HEK293 (cell line): ENCODE results near the gene SHISA9.

Experiments
- ATF2 ChIP-seq: fragments of 450-650 bp; formaldehyde crosslinking; IDR thresholded peaks from 2 replicates; pipeline ENCODE4 v1.5.1; 2016; ENCODE audit warnings: missing biosample characterization, missing genetic modification characterization, low read depth
- CTCF ChIP-seq: fragments of 450-650 bp; formaldehyde crosslinking; IDR thresholded peaks from 2 replicates; pipeline ENCODE4 v1.5.1; 2016; ENCODE audit warnings: missing biosample characterization, missing genetic modification characterization
- MEIS1 ChIP-seq: sonication (generic); formaldehyde crosslinking; IDR thresholded peaks from 2 replicates; pipeline ENCODE4 v1.8.1; 2022; ENCODE audit warnings: missing genetic modification reagents, mild to moderate bottlenecking, borderline replicate concordance
- PATZ1 ChIP-seq: fragments of 450-650 bp; formaldehyde crosslinking; IDR thresholded peaks from 2 replicates; pipeline ENCODE4 v1.5.1; 2016; ENCODE audit warnings: missing biosample characterization, missing genetic modification characterization
- PRDM10 ChIP-seq: fragments of 450-650 bp; formaldehyde crosslinking; IDR thresholded peaks from 2 replicates; pipeline ENCODE4 v1.5.1; 2016; ENCODE audit warnings: missing biosample characterization, missing genetic modification characterization
- REST ChIP-seq: fragments of 450-650 bp; formaldehyde crosslinking; IDR thresholded peaks from 2 replicates; pipeline ENCODE4 v1.5.1; 2016; ENCODE audit warnings: missing biosample characterization, missing genetic modification characterization
- ZNF341 ChIP-seq: fragments of 450-650 bp; formaldehyde crosslinking; IDR thresholded peaks from 2 replicates; pipeline ENCODE4; 2016; ENCODE audit warnings: low read depth, missing biosample characterization, missing genetic modification characterization
- ZNF404 ChIP-seq: fragments of 450-650 bp; formaldehyde crosslinking; IDR thresholded peaks from 2 replicates; pipeline ENCODE4 v1.5.1; 2017; ENCODE audit warnings: missing biosample characterization, missing genetic modification characterization
- ZNF473 ChIP-seq: fragments of 450-650 bp; formaldehyde crosslinking; IDR thresholded peaks from 2 replicates; pipeline ENCODE4 v1.5.1; 2017; ENCODE audit warnings: missing biosample characterization, missing genetic modification characterization
- ZNF785 ChIP-seq: fragments of 450-650 bp; formaldehyde crosslinking; IDR thresholded peaks from 2 replicates; pipeline ENCODE4 v1.5.1; 2016; ENCODE audit warnings: missing biosample characterization, missing genetic modification characterization
- ZSCAN18 ChIP-seq: fragments of 450-650 bp; formaldehyde crosslinking; IDR thresholded peaks from 2 replicates; pipeline ENCODE4 v1.5.1; 2016; ENCODE audit warnings: missing biosample characterization, missing genetic modification characterization

- no peak for TF ChIP-seq CTCF (tag by site-specific recombination)
- no peak for TF ChIP-seq PRDM10 (tag by site-specific recombination)
- TF ChIP-seq ZNF785 (tag by site-specific recombination) = no peak
- TF ChIP-seq PATZ1 (tag by site-specific recombination) = no peak
- TF ChIP-seq ATF2 = no peak
- TF ChIP-seq ZSCAN18 = no peak
- TF ChIP-seq REST (tag by site-specific recombination) = no peak
- TF ChIP-seq MEIS1 = no peak
- no peak for TF ChIP-seq ZNF341
- TF ChIP-seq ZNF473 (tag by site-specific recombination) = no peak
- TF ChIP-seq ZNF404 = no peak
These were observed 199.6 kb downstream of the SHISA9 start for GRCh38 chr16:13100970-13101369.
